K562 (cell line): ENCODE data around the gene PDZD2. TPM values are rescaled to one million over a fixed set of nuclear protein-coding genes. Genes with fewer than 3 reads are reported as not detected.

ENCODE experiments used
- ARID1B ChIP-seq: fragments of 450-650 bp; IDR thresholded peaks from 2 replicates; pipeline ENCODE4 v1.6.1; 2016; ENCODE audit warnings: antibody characterized with exemption, mild to moderate bottlenecking, inconsistent platforms
- SMAD2 ChIP-seq: fragments of 150-350 bp; IDR thresholded peaks from 2 replicates; pipeline ENCODE4 v1.6.1; 2014; ENCODE audit warnings: low read depth, mild to moderate bottlenecking, low read length
- polyA plus RNA-seq, 8 experiments: library from polyadenylated mRNA; depleted of rRNA in 4 of 8; stranded (reverse) in 5 of 8; unstranded in 3 of 8; fragments of >200 nt; fragmentation: Nextera tagmentation in 2 of 8; fragmentation: Illumina TruSeq in 1 of 8; extraction: Ambion mirVana in 2 of 8; extraction: Trizol in 1 of 8; gene quantifications; 2 replicates each; pipeline versions ENCODE4 v1.2.1 to v1.2.3, GENCODE V29; 2011 to 2014; ENCODE audit warnings: inconsistent platforms in 1 of 8, missing spikeins in 1 of 8
- total RNA-seq, 7 experiments: library from RNA; depleted of rRNA in 6 of 7; stranded (reverse); fragments of >200 nt in 6 of 7; fragmentation: Illumina TruSeq in 2 of 7; extraction: Trizol in 2 of 7; gene quantifications; 2 replicates each; pipeline versions ENCODE4 v1.2.1 to v1.2.3, GENCODE V29; 2011 to 2021; ENCODE audit warnings: low replicate concordance in 1 of 7
- TF ChIP-seq, protein P1 (sequence below): fragments of 450-650 bp; IDR thresholded peaks from 2 replicates; pipeline ENCODE4 v1.6.1; 2016; ENCODE audit warnings: low read depth
- TF ChIP-seq, protein P2 (sequence below): fragments of 250-450 bp; sonication (Bioruptor Pico); IDR thresholded peaks from 2 replicates; pipeline ENCODE4 v1.8.0; 2021; ENCODE audit warnings: moderate library complexity, mild to moderate bottlenecking, inconsistent platforms

PDZD2 gene
- total and polyA plus RNA-seq, 9 of the 15 experiments (the other 6 are each of a cell fraction or from before 2014, with no cell fraction given): 0.02 to 0.08 (median 0.04) TPM; not detected in 6

DNA sequence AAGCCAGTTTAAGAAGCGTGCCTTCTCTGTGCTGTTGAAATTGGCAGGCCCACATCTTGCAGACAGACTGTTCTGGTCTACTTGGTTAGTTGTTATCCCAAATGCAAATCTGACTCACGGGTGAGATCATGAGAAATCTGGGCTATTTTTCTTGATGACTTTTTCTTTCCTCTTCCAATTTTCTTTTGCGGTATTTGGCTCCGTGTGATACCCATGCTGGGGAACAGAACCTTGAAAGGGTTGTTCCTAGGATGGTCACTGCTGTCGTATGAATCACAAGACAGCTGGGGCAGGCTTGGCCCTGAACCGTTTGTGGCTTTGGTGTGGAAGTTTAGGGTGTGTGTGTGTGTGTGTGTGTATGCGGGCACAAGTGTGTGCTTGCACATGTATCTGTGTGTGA lies 24.6 kb downstream of the PDZD2 start (continued):
- TF ChIP-seq, protein P1, sequence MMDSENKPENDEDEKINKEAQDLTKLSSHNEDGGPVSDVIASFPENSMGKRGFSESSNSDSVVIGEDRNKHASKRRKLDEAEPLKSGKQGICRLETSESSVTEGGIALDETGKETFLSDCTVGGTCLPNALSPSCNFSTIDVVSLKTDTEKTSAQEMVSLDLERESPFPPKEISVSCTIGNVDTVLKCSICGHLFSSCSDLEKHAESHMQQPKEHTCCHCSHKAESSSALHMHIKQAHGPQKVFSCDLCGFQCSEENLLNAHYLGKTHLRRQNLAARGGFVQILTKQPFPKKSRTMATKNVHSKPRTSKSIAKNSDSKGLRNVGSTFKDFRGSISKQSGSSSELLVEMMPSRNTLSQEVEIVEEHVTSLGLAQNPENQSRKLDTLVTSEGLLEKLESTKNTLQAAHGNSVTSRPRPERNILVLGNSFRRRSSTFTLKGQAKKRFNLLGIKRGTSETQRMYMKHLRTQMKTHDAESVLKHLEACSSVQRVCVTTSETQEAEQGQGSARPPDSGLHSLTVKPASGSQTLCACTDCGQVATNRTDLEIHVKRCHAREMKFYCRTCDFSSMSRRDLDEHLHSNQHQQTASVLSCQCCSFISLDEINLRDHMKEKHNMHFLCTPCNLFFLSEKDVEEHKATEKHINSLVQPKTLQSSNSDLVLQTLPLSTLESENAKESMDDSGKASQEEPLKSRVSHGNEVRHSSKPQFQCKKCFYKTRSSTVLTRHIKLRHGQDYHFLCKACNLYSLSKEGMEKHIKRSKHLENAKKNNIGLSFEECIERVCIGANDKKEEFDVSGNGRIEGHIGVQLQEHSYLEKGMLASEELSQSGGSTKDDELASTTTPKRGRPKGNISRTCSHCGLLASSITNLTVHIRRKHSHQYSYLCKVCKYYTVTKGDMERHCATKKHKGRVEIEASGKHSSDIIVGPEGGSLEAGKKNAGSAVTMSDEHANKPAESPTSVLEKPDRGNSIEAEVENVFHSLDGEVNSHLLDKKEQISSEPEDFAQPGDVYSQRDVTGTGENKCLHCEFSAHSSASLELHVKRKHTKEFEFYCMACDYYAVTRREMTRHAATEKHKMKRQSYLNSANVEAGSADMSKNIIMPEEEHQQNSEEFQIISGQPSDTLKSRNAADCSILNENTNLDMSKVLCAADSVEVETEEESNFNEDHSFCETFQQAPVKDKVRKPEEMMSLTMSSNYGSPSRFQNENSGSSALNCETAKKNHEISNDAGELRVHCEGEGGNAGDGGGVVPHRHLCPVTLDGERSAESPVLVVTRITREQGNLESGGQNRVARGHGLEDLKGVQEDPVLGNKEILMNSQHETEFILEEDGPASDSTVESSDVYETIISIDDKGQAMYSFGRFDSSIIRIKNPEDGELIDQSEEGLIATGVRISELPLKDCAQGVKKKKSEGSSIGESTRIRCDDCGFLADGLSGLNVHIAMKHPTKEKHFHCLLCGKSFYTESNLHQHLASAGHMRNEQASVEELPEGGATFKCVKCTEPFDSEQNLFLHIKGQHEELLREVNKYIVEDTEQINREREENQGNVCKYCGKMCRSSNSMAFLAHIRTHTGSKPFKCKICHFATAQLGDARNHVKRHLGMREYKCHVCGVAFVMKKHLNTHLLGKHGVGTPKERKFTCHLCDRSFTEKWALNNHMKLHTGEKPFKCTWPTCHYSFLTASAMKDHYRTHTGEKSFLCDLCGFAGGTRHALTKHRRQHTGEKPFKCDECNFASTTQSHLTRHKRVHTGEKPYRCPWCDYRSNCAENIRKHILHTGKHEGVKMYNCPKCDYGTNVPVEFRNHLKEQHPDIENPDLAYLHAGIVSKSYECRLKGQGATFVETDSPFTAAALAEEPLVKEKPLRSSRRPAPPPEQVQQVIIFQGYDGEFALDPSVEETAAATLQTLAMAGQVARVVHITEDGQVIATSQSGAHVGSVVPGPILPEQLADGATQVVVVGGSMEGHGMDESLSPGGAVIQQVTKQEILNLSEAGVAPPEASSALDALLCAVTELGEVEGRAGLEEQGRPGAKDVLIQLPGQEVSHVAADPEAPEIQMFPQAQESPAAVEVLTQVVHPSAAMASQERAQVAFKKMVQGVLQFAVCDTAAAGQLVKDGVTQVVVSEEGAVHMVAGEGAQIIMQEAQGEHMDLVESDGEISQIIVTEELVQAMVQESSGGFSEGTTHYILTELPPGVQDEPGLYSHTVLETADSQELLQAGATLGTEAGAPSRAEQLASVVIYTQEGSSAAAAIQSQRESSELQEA: no peak
- no peak for TF ChIP-seq ARID1B
- no peak for TF ChIP-seq SMAD2
- TF ChIP-seq, protein P2, sequence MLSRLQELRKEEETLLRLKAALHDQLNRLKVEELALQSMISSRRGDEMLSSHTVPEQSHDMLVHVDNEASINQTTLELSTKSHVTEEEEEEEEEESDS (CRISPR knock-in tag): no peak
